Effector CD8-positive, alpha-beta T cell (primary cell): ENCODE results near the gene HIVEP3.

ENCODE experiments used
- DNase-seq: peaks from one replicate; lab custom pipeline; 2025; lab: John Stamatoyannopoulos, UW

The HIVEP3 gene

GRCh38 chr1:41813226-41813625 lies 105.5 kb downstream of the HIVEP3 start:
- no peak for DNase-seq

GRCh38 chr1:41812453-41812852 lies 106.3 kb downstream of the HIVEP3 start:
- no peak for DNase-seq

- DNase-seq, result no peak
These were observed 106.7 kb downstream of the HIVEP3 start for GRCh38 chr1:41812051-41812450.

- DNase-seq, result no peak
These were observed 107.5 kb downstream of the HIVEP3 start for GRCh38 chr1:41811051-41811795.

- no peak for DNase-seq
These were observed 108.3 kb downstream of the HIVEP3 start for GRCh38 chr1:41810446-41810845.

GRCh38 chr1:41809692-41810091 lies 109.0 kb downstream of the HIVEP3 start:
- no peak for DNase-seq

- no peak for DNase-seq
These were observed 111.3 kb downstream of the HIVEP3 start for GRCh38 chr1:41807390-41807789.

- DNase-seq, result no peak
These were observed 112.1 kb downstream of the HIVEP3 start for GRCh38 chr1:41806472-41807155.

- no peak for DNase-seq
These were observed 112.8 kb downstream of the HIVEP3 start for GRCh38 chr1:41805771-41806471.

- no peak for DNase-seq
These were observed 114.5 kb downstream of the HIVEP3 start for GRCh38 chr1:41804176-41804575.

- no peak for DNase-seq
These were observed 115.1 kb downstream of the HIVEP3 start for GRCh38 chr1:41803656-41804055.

- no peak for DNase-seq
These were observed 115.9 kb downstream of the HIVEP3 start for GRCh38 chr1:41802532-41803501.

- DNase-seq, result no peak
These were observed 118.4 kb downstream of the HIVEP3 start for GRCh38 chr1:41800311-41800829.

GRCh38 chr1:41799723-41800122 lies 119.0 kb downstream of the HIVEP3 start:
- no peak for DNase-seq

- no peak for DNase-seq
These were observed 119.5 kb downstream of the HIVEP3 start for GRCh38 chr1:41799205-41799604.

- no peak for DNase-seq
These were observed 123.4 kb downstream of the HIVEP3 start for GRCh38 chr1:41795205-41795762.

GRCh38 chr1:41794031-41794430 lies 124.7 kb downstream of the HIVEP3 start:
- no peak for DNase-seq

GRCh38 chr1:41792485-41792770 lies 126.3 kb downstream of the HIVEP3 start:
- no peak for DNase-seq

- DNase-seq, result no peak
These were observed 126.8 kb downstream of the HIVEP3 start for GRCh38 chr1:41791667-41792484.

GRCh38 chr1:41790351-41790750 lies 128.4 kb downstream of the HIVEP3 start:
- DNase-seq, result no peak
